GM21576 (cell line): ENCODE measurements around the gene SESN1.

Source experiments
- ATAC-seq: cut with Tn5 transposase; IDR thresholded peaks from one replicate; pipeline ENCODE4 v1.9.1; 2021; ENCODE audit warnings: mild to moderate bottlenecking, moderate library complexity; ENCODE audit not compliant: unreplicated experiment

Gene SESN1

GRCh38 chr6:109062216-109062615, 32.4 kb downstream of the SESN1 start:
- no peak for ATAC-seq

- no peak for ATAC-seq
Observed at GRCh38 chr6:109060571-109060970, 34.1 kb downstream of the SESN1 start.

GRCh38 chr6:109059571-109060021, 35.0 kb downstream of the SESN1 start:
- ATAC-seq: no peak

DNA sequence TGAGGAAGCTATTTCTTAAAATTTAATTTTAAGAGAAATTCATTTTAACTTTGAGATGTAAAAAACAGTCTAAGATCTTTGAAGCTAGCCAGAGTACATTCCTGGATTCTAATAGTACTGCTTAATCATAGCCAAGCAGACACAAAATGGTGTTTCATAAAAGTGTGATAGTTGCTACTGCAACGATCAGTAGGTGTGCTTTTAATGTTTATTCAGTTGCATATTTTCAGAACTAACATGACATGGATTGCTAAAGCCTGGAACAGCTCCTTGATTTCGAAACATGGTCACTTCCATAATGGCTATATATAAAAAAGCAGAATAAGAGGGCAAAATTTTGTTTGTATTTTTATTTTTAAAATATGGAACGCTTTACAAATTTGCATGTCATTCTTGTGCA, 35.5 kb downstream of the SESN1 start:
- ATAC-seq: no peak

GRCh38 chr6:109058620-109059019, 36.0 kb downstream of the SESN1 start:
- ATAC-seq: no peak

- no peak for ATAC-seq
Observed at GRCh38 chr6:109056661-109057060, 38.0 kb downstream of the SESN1 start.

DNA sequence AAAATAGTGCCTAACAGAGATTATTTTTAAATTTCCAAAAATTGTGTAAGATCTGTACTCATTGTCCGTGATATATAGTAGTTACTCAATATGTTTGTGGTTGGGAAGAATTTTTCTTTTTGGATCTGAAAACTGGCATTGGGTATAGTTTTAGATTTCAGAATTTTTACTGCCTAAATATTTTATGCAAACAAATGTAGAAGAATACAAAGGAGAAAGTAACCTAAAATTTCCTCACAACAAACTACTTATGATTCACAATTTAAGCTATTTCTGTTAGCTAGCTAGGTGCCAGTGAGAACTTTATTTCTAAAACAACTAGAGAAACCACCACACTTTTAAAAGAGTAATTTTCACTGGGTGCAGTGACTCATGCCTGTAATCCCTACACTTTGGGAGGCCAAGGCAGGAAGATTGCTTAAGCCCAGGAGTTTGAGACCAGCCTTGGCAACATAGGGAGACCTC, 38.8 kb downstream of the SESN1 start:
- ATAC-seq: no peak

- no peak for ATAC-seq
Observed at GRCh38 chr6:109053336-109053735, 41.3 kb downstream of the SESN1 start.

DNA sequence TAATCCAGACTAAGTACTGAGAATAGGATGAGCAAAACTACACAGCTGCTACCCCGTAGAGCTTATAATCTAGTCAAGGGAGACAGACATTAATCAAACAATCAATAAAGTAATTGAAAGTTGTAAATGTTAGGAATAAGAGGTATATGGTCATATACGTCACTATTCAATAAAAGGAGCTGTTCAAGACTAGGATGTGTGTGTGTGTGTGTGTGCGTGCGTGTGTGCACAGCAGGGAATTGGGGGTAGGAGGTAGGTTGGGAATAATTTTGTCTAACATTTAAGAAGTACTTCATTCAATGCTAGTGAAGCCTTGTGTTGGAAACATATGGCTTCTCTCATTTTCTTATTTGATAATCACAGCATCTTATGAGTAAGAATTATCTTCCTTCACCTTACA, 41.8 kb downstream of the SESN1 start:
- no peak for ATAC-seq

DNA sequence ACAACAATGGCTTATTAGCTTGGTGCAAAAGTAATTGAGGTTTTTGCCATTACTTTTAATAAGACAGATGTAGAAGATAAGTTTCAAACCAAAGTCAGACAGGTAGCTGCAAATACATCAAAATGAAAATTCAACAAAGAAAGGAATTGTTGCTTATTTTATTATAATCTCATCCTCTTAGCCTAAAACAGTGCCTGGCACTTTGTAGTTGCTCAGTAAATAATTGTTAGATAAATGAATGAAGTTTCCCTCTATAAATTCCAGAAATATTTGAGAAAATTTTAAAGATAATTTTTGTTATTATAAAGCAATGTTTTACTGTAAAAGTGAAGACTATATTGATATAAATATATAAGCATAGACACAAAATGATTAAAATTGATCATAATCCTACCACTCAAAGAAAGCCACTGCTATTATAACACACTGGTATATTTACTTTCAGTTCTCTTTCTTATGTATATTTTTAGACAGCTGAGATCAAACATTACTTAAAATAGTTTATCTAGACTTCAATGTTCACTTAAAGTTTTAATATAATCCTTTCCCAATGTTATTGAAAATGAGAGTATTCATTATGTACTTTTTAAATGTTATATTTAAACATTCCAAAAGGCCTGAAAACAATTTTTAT, 42.5 kb downstream of the SESN1 start:
- ATAC-seq: peak; percentile 62

- no peak for ATAC-seq
Observed at GRCh38 chr6:109051301-109052017, 43.2 kb downstream of the SESN1 start.

- ATAC-seq: no peak
Observed at GRCh38 chr6:109050447-109051102, 44.1 kb downstream of the SESN1 start.

DNA sequence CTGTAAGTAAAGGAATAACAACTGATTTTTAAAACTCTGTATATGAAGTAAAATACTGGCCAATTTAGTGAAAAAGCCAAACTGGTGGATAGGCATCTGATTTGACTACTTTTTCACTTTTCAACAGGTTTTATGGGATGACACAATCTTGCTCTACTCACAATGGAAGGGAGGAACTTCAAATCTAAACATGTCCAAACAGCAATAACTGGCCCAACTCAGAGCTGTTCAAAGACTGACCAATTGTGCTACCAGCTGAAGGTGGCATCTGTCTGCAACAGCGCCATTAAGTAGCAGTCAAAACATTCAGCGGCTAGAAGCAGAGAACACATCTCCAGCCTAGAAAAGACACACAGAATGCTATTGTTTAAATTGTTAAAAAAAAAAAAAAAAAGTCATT, 44.6 kb downstream of the SESN1 start:
- no peak for ATAC-seq

DNA sequence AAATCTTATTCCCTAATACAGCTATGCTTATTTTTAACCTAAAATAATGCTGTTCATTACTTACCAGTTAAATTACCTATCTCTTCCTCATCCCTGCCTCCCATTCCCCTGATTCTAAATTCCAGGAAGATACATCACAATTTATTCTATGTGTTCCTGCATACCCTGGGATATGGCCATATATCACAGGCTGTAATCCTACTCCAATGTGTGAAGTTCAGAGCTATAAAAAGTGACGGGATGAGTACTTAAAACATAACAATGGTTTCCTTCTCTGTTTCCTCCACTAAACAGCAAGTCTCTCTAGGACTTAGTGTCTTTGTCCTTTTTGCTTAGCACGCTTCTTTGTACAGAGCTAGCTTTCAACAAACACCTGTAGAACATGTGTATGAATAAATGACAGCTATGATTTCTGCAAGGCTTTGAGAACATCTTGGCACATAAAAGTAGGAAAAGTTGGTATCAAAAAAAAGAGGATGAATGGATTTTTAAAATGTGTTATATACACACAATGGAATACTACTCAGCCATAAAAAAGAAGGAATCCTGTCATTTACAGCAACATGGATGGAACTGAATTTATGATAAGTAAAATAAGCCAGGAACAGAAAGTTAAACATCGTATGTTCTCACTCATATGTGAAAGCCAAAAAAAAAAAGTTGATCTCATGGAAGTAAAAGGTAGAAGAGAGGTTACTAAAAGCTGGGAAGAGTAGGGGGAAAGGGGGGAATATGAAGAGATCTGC, 45.8 kb downstream of the SESN1 start:
- ATAC-seq: no peak

- ATAC-seq: no peak
Observed at GRCh38 chr6:109048176-109048575, 46.5 kb downstream of the SESN1 start.

DNA sequence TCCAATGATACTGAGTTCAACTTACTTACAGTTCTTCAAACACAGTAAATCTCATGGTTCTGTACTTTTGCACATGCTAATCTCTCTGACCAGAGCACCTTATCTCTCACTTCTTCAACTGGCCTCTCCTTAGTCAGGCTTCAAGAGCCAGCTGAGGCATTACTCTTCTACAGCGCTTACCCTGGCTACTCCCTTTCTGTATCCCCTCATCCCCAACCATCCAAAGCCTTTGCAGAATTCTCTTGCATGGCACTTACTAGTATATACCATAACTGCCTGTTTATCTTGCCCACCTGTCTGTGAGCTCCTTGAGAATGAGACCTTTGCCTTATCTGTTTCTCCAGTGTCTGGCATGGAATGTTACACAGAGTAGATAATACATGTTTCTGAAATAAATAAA, 49.2 kb downstream of the SESN1 start:
- no peak for ATAC-seq

DNA sequence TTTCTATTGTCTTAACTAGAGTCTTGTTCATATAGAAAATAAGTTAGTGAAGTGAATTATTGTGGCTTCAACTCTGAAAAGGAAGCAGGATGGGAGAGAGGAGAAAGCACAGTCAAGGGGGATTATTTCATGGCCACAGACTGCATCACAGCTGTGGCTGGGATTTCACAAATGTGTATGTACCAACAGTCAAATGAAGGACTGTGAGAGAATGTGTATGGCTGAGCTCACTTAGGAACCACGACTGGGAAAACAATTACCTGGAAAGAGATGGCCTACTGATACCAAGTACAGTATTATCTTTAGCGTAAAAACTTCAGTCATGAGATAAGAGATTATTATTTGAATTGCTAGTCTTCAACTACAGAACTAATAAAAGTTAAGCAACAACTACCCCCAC, 54.9 kb downstream of the SESN1 start:
- no peak for ATAC-seq

DNA sequence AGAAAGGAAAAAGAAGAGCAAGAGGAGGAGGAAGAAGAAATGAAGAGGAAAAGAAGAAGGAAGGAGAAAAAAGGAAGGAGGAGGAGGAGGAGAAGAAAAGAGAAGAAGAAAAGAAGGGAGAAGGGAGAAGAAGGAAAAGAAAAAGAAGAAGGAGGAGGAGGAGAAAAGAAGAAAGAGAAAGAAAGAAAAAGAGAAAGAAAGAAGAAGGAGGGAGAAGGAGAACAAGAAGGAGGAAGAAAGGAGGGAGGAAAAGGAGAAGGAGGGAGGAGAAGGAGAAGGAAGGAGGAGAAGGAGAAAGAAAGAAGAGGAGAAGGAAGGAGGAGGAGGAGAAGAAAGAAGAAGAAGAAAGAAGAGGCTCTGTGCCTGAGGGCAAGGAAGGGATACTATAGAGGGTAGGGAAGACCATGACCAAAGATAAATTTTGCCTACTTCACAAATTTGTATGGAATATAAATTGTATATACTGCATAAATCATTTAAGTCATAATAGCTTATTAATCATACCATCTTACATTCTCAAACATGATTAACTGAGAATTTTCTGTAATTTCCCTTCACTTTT, 55.7 kb downstream of the SESN1 start:
- ATAC-seq: no peak

GRCh38 chr6:109036574-109037294, 57.9 kb downstream of the SESN1 start:
- ATAC-seq: no peak

- no peak for ATAC-seq
Observed at GRCh38 chr6:109034526-109034925, 60.1 kb downstream of the SESN1 start.
